GM21360 (cell line): ENCODE results near the gene TNMD.
"Not testable (repeated sequence)": the region's sequence is repeated elsewhere in the genome, so short reads cannot be mapped to it uniquely, and the experiment has no call there.

ENCODE experiments used
- ATAC-seq: cut with Tn5 transposase; IDR thresholded peaks from one replicate; pipeline ENCODE4 v1.9.1; 2021; ENCODE audit warnings: mild to moderate bottlenecking, moderate library complexity; ENCODE audit not compliant: unreplicated experiment

TNMD gene

GRCh38 chrX:100584611-100585010 lies at the start of gene TNMD:
Gene TNMD (plus strand): TSS chrX:100584936. CDS start chrX:100585019, 83 bp downstream.
- ATAC-seq = no peak

GRCh38 chrX:100565534-100565933 lies 19.2 kb upstream of the TNMD start:
- ATAC-seq = not testable (repeated sequence)

- ATAC-seq = no peak
Measured at GRCh38 chrX:100586747-100587146, 2.0 kb downstream of the TNMD start.

- ATAC-seq = no peak
Measured at GRCh38 chrX:100587861-100588260, 3.1 kb downstream of the TNMD start.

- no peak for ATAC-seq
Measured at GRCh38 chrX:100591256-100592051, 6.7 kb downstream of the TNMD start.

- no peak for ATAC-seq
Measured at GRCh38 chrX:100593126-100593525, 8.4 kb downstream of the TNMD start.

- ATAC-seq = no peak
Measured at GRCh38 chrX:100593581-100593980, 8.8 kb downstream of the TNMD start.

GRCh38 chrX:100596601-100597000 lies 11.9 kb downstream of the TNMD start:
- ATAC-seq = no peak

- ATAC-seq = no peak
Measured at GRCh38 chrX:100599456-100599855, 14.7 kb downstream of the TNMD start.

GRCh38 chrX:100600340-100600739 lies 15.6 kb downstream of the TNMD start:
- ATAC-seq = no peak

GRCh38 chrX:100600758-100601157 lies 16.0 kb downstream of the TNMD start:
- peak; percentile 72 for ATAC-seq

GRCh38 chrX:100606753-100607152 lies 22.0 kb downstream of the TNMD start:
- no peak for ATAC-seq

- no peak for ATAC-seq
Measured at GRCh38 chrX:100609591-100609990, 24.9 kb downstream of the TNMD start.

GRCh38 chrX:100611951-100612350 lies 27.2 kb downstream of the TNMD start:
- ATAC-seq = no peak

GRCh38 chrX:100615005-100615404 lies 30.3 kb downstream of the TNMD start:
- peak; percentile 100 for ATAC-seq

- ATAC-seq = no peak
Measured at GRCh38 chrX:100623001-100623400, 38.3 kb downstream of the TNMD start.

GRCh38 chrX:100625985-100626491 lies 41.3 kb downstream of the TNMD start:
- peak; percentile 93 for ATAC-seq

GRCh38 chrX:100635040-100635439 lies 50.3 kb downstream of the TNMD start:
- ATAC-seq = no peak

- ATAC-seq = no peak
Measured at GRCh38 chrX:100635989-100636320, 51.2 kb downstream of the TNMD start.

- peak; percentile 99 for ATAC-seq
Measured at GRCh38 chrX:100636321-100636991, 51.7 kb downstream of the TNMD start, which contains the start of gene TSPAN6. Gene TSPAN6 (minus strand): TSS chrX:100636806. CDS start chrX:100636694, 112 bp downstream.

GRCh38 chrX:100642290-100642689 lies 57.6 kb downstream of the TNMD start:
- no peak for ATAC-seq

- ATAC-seq = no peak
Measured at GRCh38 chrX:100643212-100643611, 58.5 kb downstream of the TNMD start.
